Neural cell (in vitro differentiated cells): Measurements from ENCODE around the gene PI4K2B. TPM values are rescaled to one million over a fixed set of nuclear protein-coding genes. Genes with fewer than 3 reads are reported as not detected.

Experiments
- H2AFZ ChIP-seq: fragments of 200-600, 300-800 bp; sonication (generic), shearing (Covaris generic); 2 replicates; pipeline ENCODE4 v1.6.0; 2014; ENCODE audit warnings: low read depth, mild to moderate bottlenecking, antibody characterized with exemption, low read length, moderate library complexity
- H3F3A ChIP-seq: fragments of 200-600 bp; shearing (Covaris generic); 2 replicates; pipeline ENCODE4 v1.6.1; 2016; ENCODE audit warnings: mild to moderate bottlenecking, moderate library complexity, mixed read lengths, antibody characterized with exemption, low read length; ENCODE audit not compliant: insufficient read depth, poor library complexity, severe bottlenecking
- H3K27ac ChIP-seq: fragments of 200-600, 300-800 bp; sonication (generic), shearing (Covaris generic); 2 replicates; pipeline ENCODE4 v1.5.1; 2014; ENCODE audit warnings: mild to moderate bottlenecking, low read length, moderate library complexity
- H3K27me3 ChIP-seq: fragments of 300-800, 200-600 bp; sonication (generic), shearing (Covaris generic); 2 replicates; pipeline ENCODE4 v1.6.0; 2014; ENCODE audit warnings: mild to moderate bottlenecking, low read depth, low read length, moderate library complexity; ENCODE audit not compliant: insufficient read depth
- H3K36me3 ChIP-seq: fragments of 300-800, 200-600 bp; sonication (generic), shearing (Covaris generic); 2 replicates; pipeline ENCODE4 v1.5.1; 2014; ENCODE audit warnings: mild to moderate bottlenecking, antibody characterized with exemption, low read length, moderate library complexity; ENCODE audit not compliant: insufficient read depth
- H3K4me2 ChIP-seq: fragments of 300-800, 200-600 bp; sonication (generic), shearing (Covaris generic); 2 replicates; pipeline ENCODE4 v1.6.0; 2014; ENCODE audit warnings: mild to moderate bottlenecking, low read length
- H3K4me3 ChIP-seq: fragments of 300-800, 200-600 bp; sonication (generic), shearing (Covaris generic); 2 replicates; pipeline ENCODE4 v1.5.1; 2014; ENCODE audit warnings: mild to moderate bottlenecking, low read length, moderate library complexity
- H3K79me2 ChIP-seq: fragments of 200-600 bp; shearing (Covaris generic); replicated peaks from 2 replicates; pipeline ENCODE4 v1.6.0; 2014; ENCODE audit warnings: mild to moderate bottlenecking, low read length, moderate library complexity; ENCODE audit not compliant: insufficient read depth
- H3K9ac ChIP-seq: fragments of 300-800, 200-600 bp; sonication (generic), shearing (Covaris generic); 2 replicates; pipeline ENCODE4 v1.6.1; 2016; ENCODE audit warnings: mild to moderate bottlenecking, low read length, mixed read lengths
- H3K9me2 ChIP-seq: fragments of 200-600 bp; shearing (Covaris generic); 2 replicates; pipeline ENCODE4 v1.6.1; 2016; ENCODE audit warnings: mild to moderate bottlenecking, low read length, mixed read lengths; ENCODE audit not compliant: insufficient read depth
- H3K9me3 ChIP-seq: fragments of 200-600, 300-800 bp; sonication (generic), shearing (Covaris generic); 2 replicates; pipeline ENCODE4 v1.6.1; 2016; ENCODE audit warnings: mild to moderate bottlenecking, mixed run types, low read length, moderate library complexity, mixed read lengths
- H4K20me1 ChIP-seq: fragments of 200-600 bp; shearing (Covaris generic); 2 replicates; pipeline ENCODE4 v1.6.1; 2016; ENCODE audit warnings: mild to moderate bottlenecking, mixed run types; ENCODE audit not compliant: insufficient read depth
- EP300 ChIP-seq: fragments of 450-650 bp; conservative IDR thresholded peaks from 2 replicates; pipeline ENCODE4 v1.6.1; 2014; ENCODE audit warnings: antibody characterized with exemption, mild to moderate bottlenecking, moderate library complexity; ENCODE audit not compliant: poor library complexity, severe bottlenecking
- EZH2 ChIP-seq: fragments of 200-600, 300-800 bp; shearing (Covaris generic), sonication (generic); IDR thresholded peaks from 2 replicates; pipeline ENCODE4 v1.6.1; 2014; ENCODE audit warnings: antibody characterized with exemption, low read length, borderline replicate concordance, mild to moderate bottlenecking; ENCODE audit not compliant: insufficient read depth, poor library complexity, severe bottlenecking
- MXI1 ChIP-seq: fragments of 450-650 bp; conservative IDR thresholded peaks from 2 replicates; pipeline ENCODE4 v1.6.1; 2014; ENCODE audit warnings: antibody characterized with exemption, mild to moderate bottlenecking; ENCODE audit not compliant: poor library complexity, severe bottlenecking
- POLR2AphosphoS5 ChIP-seq: IDR thresholded peaks from 2 replicates; pipeline ENCODE4 v1.6.1; 2012
- RAD21 ChIP-seq: fragments of 450-650 bp; conservative IDR thresholded peaks from 2 replicates; pipeline ENCODE4 v1.6.1; 2014; ENCODE audit warnings: antibody characterized with exemption, mild to moderate bottlenecking, moderate library complexity
- SMC3 ChIP-seq: fragments of 450-650 bp; conservative IDR thresholded peaks from 2 replicates; pipeline ENCODE4 v1.6.1; 2014; ENCODE audit warnings: antibody characterized with exemption, mild to moderate bottlenecking, moderate library complexity; ENCODE audit not compliant: poor library complexity
- TAF1 ChIP-seq: IDR thresholded peaks from 2 replicates; pipeline ENCODE4 v1.6.1; 2012; ENCODE audit warnings: low read depth
- polyA plus RNA-seq: library from polyadenylated mRNA; depleted of rRNA; stranded (reverse); fragments of >200 nt; gene quantifications from 2 replicates; pipeline ENCODE4 v1.2.3, GENCODE V29; 2014
- TF ChIP-seq, protein P1 (sequence below): fragments of 450-650 bp; IDR thresholded peaks from 2 replicates; pipeline ENCODE4 v1.5.1; 2014; ENCODE audit warnings: antibody characterized with exemption, mild to moderate bottlenecking, moderate library complexity; ENCODE audit not compliant: poor library complexity, severe bottlenecking
- TF ChIP-seq, protein P2 (sequence below): IDR thresholded peaks from 2 replicates; pipeline ENCODE4 v1.6.1; 2012; ENCODE audit warnings: borderline replicate concordance

PI4K2B gene
- polyA plus RNA-seq, 1 donor from 2014 or later = 10.0 TPM

DNA sequence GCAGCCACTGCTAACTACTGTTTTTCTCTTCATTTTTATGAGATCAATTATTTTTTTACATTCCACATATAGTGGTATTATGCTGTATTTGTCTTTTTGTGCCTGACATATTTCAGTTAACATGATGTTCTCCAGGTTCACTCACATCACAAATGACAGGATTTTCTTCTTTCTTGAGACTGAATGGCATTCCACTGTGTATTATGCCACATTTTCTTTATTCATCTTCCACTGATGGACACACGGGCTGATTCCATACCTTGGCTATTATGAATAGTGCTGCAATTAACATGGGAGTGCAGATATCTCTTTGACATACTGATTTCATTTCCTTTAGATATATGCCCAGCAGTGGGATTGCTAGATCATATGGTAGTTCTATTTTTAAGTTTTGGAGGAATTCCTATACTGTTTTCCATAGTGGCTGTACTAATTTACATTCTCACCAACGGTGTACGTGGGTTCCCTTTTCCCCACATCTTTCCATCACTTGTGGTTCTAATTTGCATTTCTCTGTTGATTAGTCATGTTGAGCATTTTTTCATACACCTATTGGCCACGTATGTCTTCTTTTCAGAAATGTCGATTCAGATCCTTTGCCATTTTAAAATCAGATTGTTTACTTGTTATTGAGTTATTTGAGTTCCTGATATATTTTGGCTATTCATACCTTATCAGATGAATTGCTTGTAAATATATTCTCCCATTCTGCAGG is 63.9 kb downstream of the PI4K2B start:
- no peaks in the 10 kb centered on the region for H3K27me3 ChIP-seq
- no peaks in the 10 kb centered on the region for H3K36me3 ChIP-seq

DNA sequence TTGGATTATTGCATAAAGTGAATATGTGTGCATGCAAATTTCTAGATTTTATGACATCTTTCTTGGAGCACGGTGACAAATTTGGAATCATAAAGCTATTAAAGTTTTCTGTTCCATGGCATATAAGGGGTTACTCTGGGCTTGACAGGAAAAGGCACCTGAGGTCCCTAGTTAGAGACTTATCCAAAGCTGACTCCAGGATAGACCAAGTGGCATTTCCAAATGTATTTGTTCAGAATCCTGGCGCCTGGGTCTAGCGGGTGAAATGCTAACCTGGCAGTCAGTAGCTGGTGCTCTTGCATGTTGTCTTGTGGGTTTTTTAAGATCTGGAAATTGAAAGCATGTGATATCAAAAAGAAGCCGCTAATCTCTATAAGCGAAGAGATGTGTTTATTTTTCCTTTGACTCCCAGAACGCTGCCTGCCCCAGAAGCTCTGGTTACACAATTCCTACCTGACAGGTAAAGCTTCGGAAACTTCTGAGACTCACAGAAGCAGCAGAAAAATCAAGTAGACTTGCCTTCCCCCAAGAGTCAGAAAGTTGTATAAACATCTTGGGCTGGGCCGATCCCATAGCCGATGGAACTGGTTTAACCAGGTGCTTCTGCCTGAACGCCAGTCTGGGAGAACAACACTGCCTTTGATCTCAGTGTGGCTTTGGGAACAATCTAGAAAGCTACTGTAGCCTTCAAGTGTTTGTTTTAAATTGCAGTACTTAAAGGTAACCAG is 65.8 kb downstream of the PI4K2B start:
- Histone ChIP-seq H3K4me3 (no peak overlapping the region), H4K20me1 (no peaks in the 10 kb centered on the region), H3K9ac (no peak overlapping the region), H3K79me2 (no peaks in the 10 kb centered on the region), H3F3A (no peaks in the 10 kb centered on the region), H3K36me3 (no peaks in the 10 kb centered on the region), H2AFZ (no peak overlapping the region), H3K27me3 (no peaks in the 10 kb centered on the region), H3K4me2 (no peak overlapping the region), H3K27ac (no peak overlapping the region), H3K9me2 (no peaks in the 10 kb centered on the region), H3K9me3 (no peaks in the 10 kb centered on the region)
- TF ChIP-seq MXI1 (no peak), RAD21 (no peak), TAF1 (no peak)

More for the DNA sequence above, 63.9 kb downstream of the PI4K2B start:
- Histone ChIP-seq H3K4me2 (peak overlapping the region; percentile 25), H3K27ac (peak overlapping the region; percentile 73), H3K9ac (peak overlapping the region; percentile 31), H3K79me2 (no peaks in the 10 kb centered on the region), H3F3A (no peaks in the 10 kb centered on the region), H3K9me3 (no peaks in the 10 kb centered on the region), H3K9me2 (no peaks in the 10 kb centered on the region), H2AFZ (no peak overlapping the region), H4K20me1 (no peaks in the 10 kb centered on the region), H3K4me3 (peak overlapping the region; percentile 23)
- no peak for TF ChIP-seq MXI1
- TF ChIP-seq POLR2AphosphoS5 = peak; percentile 78
- no peak for TF ChIP-seq RAD21
- no peak for TF ChIP-seq EZH2
- TF ChIP-seq, protein P1, sequence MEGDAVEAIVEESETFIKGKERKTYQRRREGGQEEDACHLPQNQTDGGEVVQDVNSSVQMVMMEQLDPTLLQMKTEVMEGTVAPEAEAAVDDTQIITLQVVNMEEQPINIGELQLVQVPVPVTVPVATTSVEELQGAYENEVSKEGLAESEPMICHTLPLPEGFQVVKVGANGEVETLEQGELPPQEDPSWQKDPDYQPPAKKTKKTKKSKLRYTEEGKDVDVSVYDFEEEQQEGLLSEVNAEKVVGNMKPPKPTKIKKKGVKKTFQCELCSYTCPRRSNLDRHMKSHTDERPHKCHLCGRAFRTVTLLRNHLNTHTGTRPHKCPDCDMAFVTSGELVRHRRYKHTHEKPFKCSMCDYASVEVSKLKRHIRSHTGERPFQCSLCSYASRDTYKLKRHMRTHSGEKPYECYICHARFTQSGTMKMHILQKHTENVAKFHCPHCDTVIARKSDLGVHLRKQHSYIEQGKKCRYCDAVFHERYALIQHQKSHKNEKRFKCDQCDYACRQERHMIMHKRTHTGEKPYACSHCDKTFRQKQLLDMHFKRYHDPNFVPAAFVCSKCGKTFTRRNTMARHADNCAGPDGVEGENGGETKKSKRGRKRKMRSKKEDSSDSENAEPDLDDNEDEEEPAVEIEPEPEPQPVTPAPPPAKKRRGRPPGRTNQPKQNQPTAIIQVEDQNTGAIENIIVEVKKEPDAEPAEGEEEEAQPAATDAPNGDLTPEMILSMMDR = no peak
- no peak for TF ChIP-seq SMC3
- no peak for TF ChIP-seq TAF1
- TF ChIP-seq, protein P2, sequence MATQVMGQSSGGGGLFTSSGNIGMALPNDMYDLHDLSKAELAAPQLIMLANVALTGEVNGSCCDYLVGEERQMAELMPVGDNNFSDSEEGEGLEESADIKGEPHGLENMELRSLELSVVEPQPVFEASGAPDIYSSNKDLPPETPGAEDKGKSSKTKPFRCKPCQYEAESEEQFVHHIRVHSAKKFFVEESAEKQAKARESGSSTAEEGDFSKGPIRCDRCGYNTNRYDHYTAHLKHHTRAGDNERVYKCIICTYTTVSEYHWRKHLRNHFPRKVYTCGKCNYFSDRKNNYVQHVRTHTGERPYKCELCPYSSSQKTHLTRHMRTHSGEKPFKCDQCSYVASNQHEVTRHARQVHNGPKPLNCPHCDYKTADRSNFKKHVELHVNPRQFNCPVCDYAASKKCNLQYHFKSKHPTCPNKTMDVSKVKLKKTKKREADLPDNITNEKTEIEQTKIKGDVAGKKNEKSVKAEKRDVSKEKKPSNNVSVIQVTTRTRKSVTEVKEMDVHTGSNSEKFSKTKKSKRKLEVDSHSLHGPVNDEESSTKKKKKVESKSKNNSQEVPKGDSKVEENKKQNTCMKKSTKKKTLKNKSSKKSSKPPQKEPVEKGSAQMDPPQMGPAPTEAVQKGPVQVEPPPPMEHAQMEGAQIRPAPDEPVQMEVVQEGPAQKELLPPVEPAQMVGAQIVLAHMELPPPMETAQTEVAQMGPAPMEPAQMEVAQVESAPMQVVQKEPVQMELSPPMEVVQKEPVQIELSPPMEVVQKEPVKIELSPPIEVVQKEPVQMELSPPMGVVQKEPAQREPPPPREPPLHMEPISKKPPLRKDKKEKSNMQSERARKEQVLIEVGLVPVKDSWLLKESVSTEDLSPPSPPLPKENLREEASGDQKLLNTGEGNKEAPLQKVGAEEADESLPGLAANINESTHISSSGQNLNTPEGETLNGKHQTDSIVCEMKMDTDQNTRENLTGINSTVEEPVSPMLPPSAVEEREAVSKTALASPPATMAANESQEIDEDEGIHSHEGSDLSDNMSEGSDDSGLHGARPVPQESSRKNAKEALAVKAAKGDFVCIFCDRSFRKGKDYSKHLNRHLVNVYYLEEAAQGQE = peak; percentile 92
- TF ChIP-seq EP300 = peak; percentile 98
